ENCODE measurements around the gene ELP4.
A peak's percentile ranks its signal among the peaks of the same experiment; 100 is the strongest.

ELP4 gene

GRCh38 chr11:31803813-31804311 is 294.3 kb downstream of the ELP4 start:
- Histone ChIP-seq H3K27me3 (ENCODE audit: insufficient read depth, low read length) (peaks cover 100% of the 10 kb centered on the region), H3K4me1 (ENCODE audit: insufficient read depth, low read length) (peaks cover 29% of the 10 kb centered on the region; the same call in 1 of the 2 replicates), H3K36me3 (ENCODE audit: insufficient read depth, low read depth, low read length) (no peaks in the 10 kb centered on the region), H3K4me3 (ENCODE audit: low read length) (no peak overlapping the region; the same call in 1 of the 2 replicates), H3K27ac (ENCODE audit: low read length) (no peak overlapping the region), H3K9me3 (ENCODE audit: insufficient read depth, low read depth, low read length) (no peaks in the 10 kb centered on the region; the same call in 1 of the 2 replicates), H3K9ac (ENCODE audit: low read depth, low read length) (no peak overlapping the region)

- Histone ChIP-seq H3K9ac (ENCODE audit: low read depth, low read length) (no peak overlapping the region), H3K27ac (ENCODE audit: low read length) (no peak overlapping the region), H3K36me3 (ENCODE audit: insufficient read depth, low read depth, low read length) (no peaks in the 10 kb centered on the region), H3K27me3 (ENCODE audit: insufficient read depth, low read length) (peaks cover 100% of the 10 kb centered on the region), H3K4me1 (ENCODE audit: insufficient read depth, low read length) (peaks cover 30% of the 10 kb centered on the region; the same call in 1 of the 2 replicates), H3K4me3 (ENCODE audit: low read length) (peak overlapping the region; percentile 43; the same call in 1 of the 2 replicates), H3K9me3 (ENCODE audit: insufficient read depth, low read depth, low read length) (no peaks in the 10 kb centered on the region; the same call in 1 of the 2 replicates)
Measured at GRCh38 chr11:31804312-31805036, 294.9 kb downstream of the ELP4 start.

DNA sequence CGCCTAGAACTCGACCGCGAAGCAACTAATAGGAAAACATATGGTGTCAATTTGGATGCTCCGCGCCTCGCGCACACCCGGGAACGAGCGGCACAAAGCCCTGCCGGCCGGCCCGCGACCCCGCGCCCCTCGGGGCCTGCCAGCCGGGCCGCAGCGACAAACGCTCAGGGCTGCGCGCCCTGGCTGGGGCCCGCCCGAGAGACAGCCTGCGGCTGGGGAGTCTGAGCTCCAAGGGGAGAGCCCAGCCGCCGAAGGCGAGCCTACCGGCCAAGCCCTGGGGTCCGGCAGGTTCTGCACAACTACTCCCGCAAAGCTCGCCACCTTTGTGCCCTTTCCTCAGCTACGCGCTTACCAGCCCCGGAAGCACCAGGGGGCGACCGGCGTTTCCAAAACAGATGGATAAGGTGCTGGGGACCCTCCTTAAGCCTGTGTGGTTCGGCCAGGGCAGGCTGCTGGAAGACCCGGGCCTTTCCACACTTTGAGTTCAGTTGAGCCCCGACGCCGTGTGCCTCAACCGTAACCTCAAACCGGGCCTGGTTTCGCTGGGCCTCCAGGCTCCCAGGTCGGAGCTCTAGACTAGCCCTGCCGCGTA is 295.6 kb downstream of the ELP4 start:
- Histone ChIP-seq H3K9me3 (ENCODE audit: insufficient read depth, low read depth, low read length) (no peaks in the 10 kb centered on the region; the same call in 1 of the 2 replicates), H3K27ac (ENCODE audit: low read length) (no peak overlapping the region), H3K36me3 (ENCODE audit: insufficient read depth, low read depth, low read length) (no peaks in the 10 kb centered on the region), H3K9ac (ENCODE audit: low read depth, low read length) (no peak overlapping the region), H3K4me3 (ENCODE audit: low read length) (peak overlapping the region; percentile 43), H3K4me1 (ENCODE audit: insufficient read depth, low read length) (peaks cover 29% of the 10 kb centered on the region; the same call in 1 of the 2 replicates), H3K27me3 (ENCODE audit: insufficient read depth, low read length) (peaks cover 100% of the 10 kb centered on the region)

GRCh38 chr11:31805629-31806185 is 296.1 kb downstream of the ELP4 start:
- Histone ChIP-seq H3K27me3 (ENCODE audit: insufficient read depth, low read length) (peaks cover 100% of the 10 kb centered on the region), H3K27ac (ENCODE audit: low read length) (no peak overlapping the region), H3K9ac (ENCODE audit: low read depth, low read length) (no peak overlapping the region), H3K4me3 (ENCODE audit: low read length) (peak overlapping the region; percentile 43), H3K4me1 (ENCODE audit: insufficient read depth, low read length) (peaks cover 30% of the 10 kb centered on the region; the same call in 1 of the 2 replicates), H3K9me3 (ENCODE audit: insufficient read depth, low read depth, low read length) (no peaks in the 10 kb centered on the region; the same call in 1 of the 2 replicates), H3K36me3 (ENCODE audit: insufficient read depth, low read depth, low read length) (no peaks in the 10 kb centered on the region)

DNA sequence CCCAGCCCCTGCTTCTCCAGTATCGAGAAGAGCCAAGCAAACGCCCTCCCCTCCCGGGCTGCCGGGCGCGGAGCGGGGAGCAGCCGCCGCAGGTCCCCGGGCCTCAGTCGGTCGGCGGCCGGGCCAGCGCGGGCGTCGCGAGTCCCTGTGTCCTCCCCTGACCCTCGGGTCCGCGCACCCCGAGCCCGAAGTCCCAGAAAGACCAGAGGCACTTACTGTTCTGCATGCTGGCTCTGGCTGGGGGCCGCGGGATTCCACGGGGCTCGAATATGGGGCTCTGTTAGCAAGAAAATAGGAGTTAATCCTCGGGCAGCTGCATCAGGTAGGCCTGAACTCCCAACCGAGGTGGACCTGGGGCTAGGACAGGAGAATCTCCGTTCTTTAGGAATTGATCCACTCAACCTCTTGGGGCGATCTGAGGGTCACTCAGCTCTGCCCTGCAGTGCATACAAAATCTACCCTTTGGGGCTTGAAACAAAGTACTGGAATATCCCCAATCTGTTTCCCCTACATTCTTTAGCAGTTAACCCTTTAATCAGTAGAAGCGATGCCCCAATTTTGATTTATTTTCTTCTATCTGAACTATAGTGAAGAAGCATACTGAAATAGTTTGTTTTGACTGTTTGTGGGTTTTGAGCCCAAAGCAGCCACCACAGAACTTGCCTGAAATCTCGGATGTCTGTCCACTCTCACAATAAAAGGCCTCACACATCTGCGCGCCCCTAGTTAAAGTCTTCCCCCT is 296.8 kb downstream of the ELP4 start:
- Histone ChIP-seq H3K27me3 (ENCODE audit: insufficient read depth, low read length) (peaks cover 100% of the 10 kb centered on the region), H3K4me3 (ENCODE audit: low read length) (peak overlapping the region; percentile 43; the same call in 1 of the 2 replicates), H3K36me3 (ENCODE audit: insufficient read depth, low read depth, low read length) (no peaks in the 10 kb centered on the region), H3K27ac (ENCODE audit: low read length) (no peak overlapping the region), H3K9ac (ENCODE audit: low read depth, low read length) (no peak overlapping the region), H3K4me1 (ENCODE audit: insufficient read depth, low read length) (peaks cover 32% of the 10 kb centered on the region; the same call in 1 of the 2 replicates), H3K9me3 (ENCODE audit: insufficient read depth, low read depth, low read length) (no peaks in the 10 kb centered on the region)

GRCh38 chr11:31806928-31807798 is 297.6 kb downstream of the ELP4 start:
- Histone ChIP-seq H3K9ac (ENCODE audit: low read depth, low read length) (no peak overlapping the region), H3K27me3 (ENCODE audit: insufficient read depth, low read length) (peaks cover 100% of the 10 kb centered on the region), H3K4me1 (ENCODE audit: insufficient read depth, low read length) (peaks cover 32% of the 10 kb centered on the region; the same call in 1 of the 2 replicates), H3K9me3 (ENCODE audit: insufficient read depth, low read depth, low read length) (no peaks in the 10 kb centered on the region), H3K36me3 (ENCODE audit: insufficient read depth, low read depth, low read length) (no peaks in the 10 kb centered on the region), H3K4me3 (ENCODE audit: low read length) (0 out of 2 replicates have a peak overlapping the region, but pooled peaks have one; percentile 63), H3K27ac (ENCODE audit: low read length) (no peak overlapping the region)

DNA sequence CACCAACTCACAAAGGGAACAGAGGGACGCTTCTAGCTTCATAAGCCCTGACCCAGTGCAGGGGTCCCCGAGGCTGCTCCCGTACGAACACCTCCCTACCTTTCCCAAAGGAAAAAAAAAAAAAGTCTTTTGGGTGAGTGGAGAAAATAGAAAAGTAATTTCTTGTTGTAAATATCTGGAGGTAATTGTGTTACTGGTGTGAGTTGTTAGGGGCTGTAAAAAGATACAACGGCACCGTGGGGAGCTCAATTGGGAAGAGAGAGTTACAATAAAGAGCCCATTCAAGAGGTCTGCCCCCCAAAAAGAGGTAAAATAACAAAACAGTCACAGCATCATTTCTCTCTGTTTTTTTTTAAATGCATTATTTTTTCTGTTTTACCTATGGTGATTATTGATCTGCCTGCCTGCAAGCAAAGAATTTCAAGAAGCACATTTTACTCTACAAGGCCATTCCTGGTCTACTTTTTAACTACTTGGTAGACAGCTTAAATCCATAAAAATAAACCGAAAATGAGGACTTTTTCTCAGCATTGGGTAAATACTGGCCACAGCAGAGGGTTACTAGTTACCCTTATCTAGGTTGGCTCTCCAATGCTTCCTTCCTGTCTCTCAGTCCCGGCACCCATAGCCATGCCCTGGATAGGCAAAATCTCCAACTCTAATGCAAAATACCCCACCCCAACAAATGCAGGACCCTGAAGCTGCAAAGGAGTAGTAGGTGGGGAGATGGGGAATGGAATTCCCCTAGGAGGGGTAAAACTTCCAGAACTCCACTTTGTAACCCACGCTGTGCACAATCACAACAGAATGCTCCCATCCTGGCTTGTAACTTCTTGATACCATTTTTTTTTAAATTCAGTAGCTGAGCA is 298.5 kb downstream of the ELP4 start:
- H3K27me3 ChIP-seq (ENCODE audit: insufficient read depth, low read length) = peaks cover 100% of the 10 kb centered on the region
- H3K27ac ChIP-seq (ENCODE audit: low read length) = no peak overlapping the region
- H3K9ac ChIP-seq (ENCODE audit: low read depth, low read length) = no peak overlapping the region
- peaks cover 32% of the 10 kb centered on the region; the same call in 1 of the 2 replicates for H3K4me1 ChIP-seq (ENCODE audit: insufficient read depth, low read length)
- no peaks in the 10 kb centered on the region for H3K36me3 ChIP-seq (ENCODE audit: insufficient read depth, low read depth, low read length)
- H3K9me3 ChIP-seq (ENCODE audit: insufficient read depth, low read depth, low read length) = no peaks in the 10 kb centered on the region
- peak overlapping the region; percentile 63; the same call in 1 of the 2 replicates for H3K4me3 ChIP-seq (ENCODE audit: low read length)

GRCh38 chr11:31808721-31809540 is 299.4 kb downstream of the ELP4 start:
- Histone ChIP-seq H3K4me1 (ENCODE audit: insufficient read depth, low read length) (peaks cover 32% of the 10 kb centered on the region; the same call in 1 of the 2 replicates), H3K36me3 (ENCODE audit: insufficient read depth, low read depth, low read length) (no peaks in the 10 kb centered on the region), H3K9ac (ENCODE audit: low read depth, low read length) (no peak overlapping the region), H3K27me3 (ENCODE audit: insufficient read depth, low read length) (peaks cover 100% of the 10 kb centered on the region), H3K27ac (ENCODE audit: low read length) (no peak overlapping the region), H3K9me3 (ENCODE audit: insufficient read depth, low read depth, low read length) (no peaks in the 10 kb centered on the region), H3K4me3 (ENCODE audit: low read length) (peak overlapping the region; percentile 63; the same call in 1 of the 2 replicates)

DNA sequence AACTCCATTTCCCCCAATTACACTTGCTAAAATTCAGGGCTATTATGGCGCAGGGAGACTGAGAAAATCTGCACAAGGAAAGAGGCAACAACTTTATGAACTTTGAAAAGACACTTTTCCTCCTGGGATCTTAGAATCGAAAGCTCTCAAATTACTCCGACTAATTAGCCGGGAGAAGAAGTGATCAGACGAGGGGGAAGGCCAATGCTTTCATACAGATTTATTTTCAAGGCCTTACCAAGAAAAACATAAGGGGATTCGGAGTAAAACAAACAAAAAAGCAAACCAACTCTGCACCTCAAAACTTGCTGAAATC is 299.9 kb downstream of the ELP4 start:
- peaks cover 100% of the 10 kb centered on the region for H3K27me3 ChIP-seq (ENCODE audit: insufficient read depth, low read length)
- H3K9ac ChIP-seq (ENCODE audit: low read depth, low read length) = no peak overlapping the region

More for the DNA sequence above, 299.9 kb downstream of the ELP4 start:
- H3K4me3 ChIP-seq (ENCODE audit: low read length) = peak overlapping the region; percentile 63; the same call in 1 of the 2 replicates
- H3K36me3 ChIP-seq (ENCODE audit: insufficient read depth, low read depth, low read length) = no peaks in the 10 kb centered on the region
- no peaks in the 10 kb centered on the region for H3K9me3 ChIP-seq (ENCODE audit: insufficient read depth, low read depth, low read length)
- H3K4me1 ChIP-seq (ENCODE audit: insufficient read depth, low read length) = peaks cover 30% of the 10 kb centered on the region; the same call in 1 of the 2 replicates
- no peak overlapping the region for H3K27ac ChIP-seq (ENCODE audit: low read length)
